Neuronal stem cell (in vitro differentiated cells): ENCODE measurements around the gene GPC5.

Experiments
- DNase-seq: peaks from one replicate; pipeline ENCODE4 v3.0.0-alpha.2; 2013; ENCODE audit warnings: low spot score
- H2AFZ ChIP-seq: one replicate; pipeline ENCODE4 v1.6.1; 2013; ENCODE audit warnings: mild to moderate bottlenecking, low read length, inconsistent platforms
- H2AK5ac ChIP-seq: 2 replicates; pipeline ENCODE4 v1.6.1; 2013; ENCODE audit warnings: low read depth, mild to moderate bottlenecking, inconsistent platforms, low read length, moderate library complexity, mixed read lengths
- H2BK120ac ChIP-seq: 2 replicates; pipeline ENCODE4 v1.6.1; 2013; ENCODE audit warnings: low read depth, mild to moderate bottlenecking, inconsistent platforms, low read length, moderate library complexity, mixed read lengths
- H2BK12ac ChIP-seq: one replicate; pipeline ENCODE4 v1.6.1; 2013; ENCODE audit warnings: low read length, inconsistent platforms
- H2BK15ac ChIP-seq: 2 replicates; pipeline ENCODE4 v1.6.1; 2013; ENCODE audit warnings: mild to moderate bottlenecking, low read length, inconsistent platforms, mixed read lengths
- H2BK5ac ChIP-seq: one replicate; pipeline ENCODE4 v1.6.1; 2013; ENCODE audit warnings: inconsistent platforms, mild to moderate bottlenecking, low read length, moderate library complexity
- H3K14ac ChIP-seq: one replicate; pipeline ENCODE4 v1.6.1; 2013; ENCODE audit warnings: low read length, inconsistent platforms
- H3K18ac ChIP-seq: 2 replicates; pipeline ENCODE4 v1.6.1; 2013; ENCODE audit warnings: low read length, inconsistent platforms
- H3K23ac ChIP-seq: 2 replicates; pipeline ENCODE4 v1.6.1; 2013; ENCODE audit warnings: low read depth, mild to moderate bottlenecking, mixed read lengths, low read length, inconsistent platforms; ENCODE audit not compliant: poor library complexity
- H3K27ac ChIP-seq: replicated peaks from 3 replicates; pipeline ENCODE4 v1.5.1; 2013; ENCODE audit warnings: low read length, inconsistent platforms
- H3K27me3 ChIP-seq, 3 experiments: 2 replicates each; pipeline ENCODE4 v1.6.1; 2013; ENCODE audit warnings: low read length in 3 of 3, mild to moderate bottlenecking in 2 of 3, inconsistent platforms in 1 of 3, low read depth in 1 of 3, mixed read lengths in 1 of 3, moderate library complexity in 1 of 3; ENCODE audit not compliant: control insufficient read depth in 3 of 3, insufficient read depth in 3 of 3
- H3K36me3 ChIP-seq, 2 donors: replicated peaks in 1 of 2; 2 replicates each; pipeline ENCODE4 v1.6.1; 2013; ENCODE audit warnings: low read length in 2 of 2; ENCODE audit not compliant: control insufficient read depth in 2 of 2, insufficient read depth in 2 of 2
- H3K4ac ChIP-seq: 2 replicates; pipeline ENCODE4 v1.6.1; 2013; ENCODE audit warnings: inconsistent platforms, mild to moderate bottlenecking, low read length, moderate library complexity
- H3K4me1 ChIP-seq, 2 donors: 1 replicate in 1 of 2; 2 replicates in 1 of 2; pipeline ENCODE4 v1.6.1; 2013; ENCODE audit warnings: low read length in 2 of 2, low read depth in 1 of 2; ENCODE audit not compliant: control insufficient read depth in 2 of 2, insufficient read depth in 1 of 2
- H3K4me2 ChIP-seq: one replicate; pipeline ENCODE4 v1.6.1; 2013; ENCODE audit warnings: mild to moderate bottlenecking, low read length, inconsistent platforms; ENCODE audit not compliant: insufficient read depth, poor library complexity, severe bottlenecking
- H3K4me3 ChIP-seq, 2 donors: 2 replicates each; pipeline ENCODE4 v1.5.1; 2013; ENCODE audit warnings: low read length in 2 of 2, mild to moderate bottlenecking in 2 of 2, inconsistent platforms in 1 of 2, moderate library complexity in 1 of 2
- H3K79me1 ChIP-seq: one replicate; pipeline ENCODE4 v1.6.1; 2013; ENCODE audit warnings: low read depth, mild to moderate bottlenecking, inconsistent platforms, low read length, moderate library complexity
- H3K9ac ChIP-seq: one replicate; pipeline ENCODE4 v1.6.1; 2013; ENCODE audit warnings: mild to moderate bottlenecking, low read depth, low read length, inconsistent platforms; ENCODE audit not compliant: poor library complexity
- H3K9me3 ChIP-seq, 2 donors: replicated peaks in 1 of 2; 2 replicates each; pipeline versions ENCODE3 to v1.6.1; 2013; ENCODE audit warnings: low read length in 2 of 2, mild to moderate bottlenecking in 2 of 2, inconsistent platforms in 1 of 2, low read depth in 1 of 2, mixed read lengths in 1 of 2, moderate library complexity in 1 of 2; ENCODE audit not compliant: control insufficient read depth in 2 of 2, insufficient read depth in 1 of 2
- H4K8ac ChIP-seq: one replicate; pipeline ENCODE4 v1.6.1; 2013; ENCODE audit warnings: low read depth, mild to moderate bottlenecking, inconsistent platforms, low read length, moderate library complexity
- H4K91ac ChIP-seq: one replicate; pipeline ENCODE4 v1.6.1; 2013; ENCODE audit warnings: low read length, low read depth, mild to moderate bottlenecking, inconsistent platforms; ENCODE audit not compliant: poor library complexity
- WGBS, 2 donors: extraction: QIAGEN DNeasy Blood & Tissue Kit; methylation state at CpG; one replicate each; pipeline ENCODE4 v1.1.7; 2013; ENCODE audit warnings: missing lambda C conversion rate in 2 of 2, mixed read lengths in 1 of 2; ENCODE audit not compliant: insufficient read length in 2 of 2, insufficient replicate concordance in 1 of 2; ENCODE audit errors: extremely low coverage in 2 of 2; 5-methylcytosine and 5-hydroxymethylcytosine counted together

The GPC5 gene

DNA sequence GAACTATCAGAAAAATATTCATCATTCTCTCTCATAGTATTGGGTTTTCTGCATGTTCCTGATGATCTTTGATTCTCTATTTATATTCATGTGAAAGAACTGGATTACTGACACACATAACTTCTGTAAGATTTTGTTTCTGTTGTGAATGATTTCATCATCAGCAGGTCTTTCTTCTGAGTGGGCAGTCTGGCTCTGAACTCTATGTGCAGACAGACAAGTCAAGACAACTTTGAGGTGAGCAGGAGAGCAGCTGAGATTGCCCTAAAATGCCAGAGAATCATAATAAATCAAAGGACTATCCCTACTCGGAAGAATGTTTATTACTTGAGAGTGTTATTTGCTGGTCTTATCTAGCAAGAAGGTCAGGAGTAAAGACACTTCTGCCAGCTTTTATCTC lies 1176.1 kb downstream of the GPC5 start:
- no peak overlapping the region for H4K91ac ChIP-seq
- H3K4me1 ChIP-seq = peaks cover 0 to 1% of the 10 kb centered on the region in 2 donors
- no peak overlapping the region for H3K4me3 ChIP-seq
- H3K27ac ChIP-seq = no peak overlapping the region
- H3K18ac ChIP-seq = no peak overlapping the region
- no peaks in the 10 kb centered on the region for H3K27me3 ChIP-seq
- no peak overlapping the region for H2BK12ac ChIP-seq
- H3K79me1 ChIP-seq = peaks cover 2% of the 10 kb centered on the region
- H3K4ac ChIP-seq = no peak overlapping the region
- H3K9me3 ChIP-seq = no peaks in the 10 kb centered on the region
- H2AFZ ChIP-seq = no peak overlapping the region
- H3K36me3 ChIP-seq = no peaks in the 10 kb centered on the region
- no peak overlapping the region for H3K9ac ChIP-seq
- H2AK5ac ChIP-seq = no peak overlapping the region
- H2BK15ac ChIP-seq = no peak overlapping the region
- H3K23ac ChIP-seq = no peak overlapping the region
- DNase-seq = no peak
- no CpG with 5 or more reads among the region's 1 CpG for WGBS, 2 donors
- H3K4me2 ChIP-seq = no peak overlapping the region
- no peak overlapping the region for H2BK5ac ChIP-seq
- no peak overlapping the region for H3K14ac ChIP-seq
- H4K8ac ChIP-seq = no peak overlapping the region
- H2BK120ac ChIP-seq = no peak overlapping the region

GRCh38 chr13:92575777-92576176 lies 1177.4 kb downstream of the GPC5 start:
- Histone ChIP-seq H2BK12ac (no peak overlapping the region), H4K91ac (no peak overlapping the region), H3K23ac (no peak overlapping the region), H3K27me3 (no peaks in the 10 kb centered on the region), H2BK15ac (no peak overlapping the region), H3K4me3 (no peak overlapping the region), H2AK5ac (no peak overlapping the region), H3K27ac (no peak overlapping the region), H4K8ac (no peak overlapping the region), H3K18ac (no peak overlapping the region), H2AFZ (no peak overlapping the region), H3K36me3 (no peaks in the 10 kb centered on the region), H3K79me1 (peaks cover 2% of the 10 kb centered on the region), H3K14ac (no peak overlapping the region), H2BK5ac (no peak overlapping the region), H3K4ac (no peak overlapping the region), H3K4me1 (peaks cover 0 to 1% of the 10 kb centered on the region in 2 donors), H3K4me2 (no peak overlapping the region), H3K9ac (no peak overlapping the region), H2BK120ac (no peak overlapping the region), H3K9me3 (no peaks in the 10 kb centered on the region)
- WGBS, 2 donors = no CpG with 5 or more reads among the region's 2 CpGs
- no peak for DNase-seq

GRCh38 chr13:92578358-92578757 lies 1179.9 kb downstream of the GPC5 start:
- no peak overlapping the region for H3K23ac ChIP-seq
- H3K4me1 ChIP-seq = peaks cover 0 to 1% of the 10 kb centered on the region in 2 donors
- H3K9me3 ChIP-seq = no peaks in the 10 kb centered on the region
- H2AFZ ChIP-seq = no peak overlapping the region
- no peak overlapping the region for H3K4me3 ChIP-seq
- H2BK12ac ChIP-seq = no peak overlapping the region
- H2BK15ac ChIP-seq = no peak overlapping the region
- no CpG with 5 or more reads among the region's 6 CpGs for WGBS, 2 donors
- no peak overlapping the region for H3K27ac ChIP-seq
- no peak overlapping the region for H2AK5ac ChIP-seq
- H4K91ac ChIP-seq = no peak overlapping the region
- no peak overlapping the region for H4K8ac ChIP-seq
- H2BK120ac ChIP-seq = no peak overlapping the region
- no peak overlapping the region for H2BK5ac ChIP-seq
- no peak for DNase-seq
- H3K18ac ChIP-seq = no peak overlapping the region
- H3K79me1 ChIP-seq = no peaks in the 10 kb centered on the region
- no peak overlapping the region for H3K9ac ChIP-seq
- no peaks in the 10 kb centered on the region for H3K27me3 ChIP-seq
- no peak overlapping the region for H3K4ac ChIP-seq
- no peaks in the 10 kb centered on the region for H3K36me3 ChIP-seq
- no peak overlapping the region for H3K4me2 ChIP-seq
- no peak overlapping the region for H3K14ac ChIP-seq

DNA sequence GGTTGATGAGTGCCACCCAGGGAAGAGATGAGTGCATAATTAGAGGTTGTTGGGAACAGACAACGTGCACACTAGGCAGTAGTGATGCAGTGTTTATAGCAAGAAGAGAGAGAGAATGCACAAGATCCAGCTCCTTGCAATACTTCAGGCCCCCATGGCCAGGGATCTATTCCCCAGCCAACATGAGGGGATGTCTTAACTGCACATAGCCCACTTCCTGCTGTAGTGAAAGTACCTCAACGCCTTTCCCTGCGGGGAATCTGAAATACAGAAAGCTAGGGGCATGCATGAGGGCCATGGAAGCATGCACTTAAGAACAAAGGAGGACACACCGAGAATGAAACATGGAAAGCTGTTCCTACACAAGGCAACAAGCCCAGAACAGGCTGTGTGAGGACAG lies 1191.5 kb downstream of the GPC5 start:
- Histone ChIP-seq H3K4me2 (no peak overlapping the region), H2BK5ac (no peak overlapping the region)
- WGBS, 2 donors = no CpG with 5 or more reads among the region's 4 CpGs

More for the DNA sequence above, 1191.5 kb downstream of the GPC5 start:
- Histone ChIP-seq H3K4me3 (no peak overlapping the region), H2BK15ac (no peak overlapping the region), H3K18ac (peak overlapping the region; percentile 67), H2BK12ac (no peak overlapping the region), H4K91ac (no peak overlapping the region), H2AFZ (peak overlapping the region; percentile 56), H3K4ac (no peak overlapping the region), H3K27me3 (no peaks in the 10 kb centered on the region), H3K14ac (no peak overlapping the region), H3K27ac (no peak overlapping the region), H3K36me3 (no peaks in the 10 kb centered on the region), H3K9me3 (no peaks in the 10 kb centered on the region), H3K23ac (no peak overlapping the region), H3K79me1 (no peaks in the 10 kb centered on the region), H2BK120ac (no peak overlapping the region), H3K4me1 (peaks cover 3% of the 10 kb centered on the region in 2 donors), H4K8ac (no peak overlapping the region), H2AK5ac (no peak overlapping the region), H3K9ac (no peak overlapping the region)
- DNase-seq = no peak
